GM15510 (cell line): ENCODE results near the gene MPPED1.

Source experiments
- POLR2A ChIP-seq: IDR thresholded peaks from 3 replicates; pipeline ENCODE4 v1.6.1; 2011; ENCODE audit warnings: borderline replicate concordance; ENCODE audit not compliant: insufficient read length; ENCODE audit errors: extremely low read depth

The MPPED1 gene

DNA sequence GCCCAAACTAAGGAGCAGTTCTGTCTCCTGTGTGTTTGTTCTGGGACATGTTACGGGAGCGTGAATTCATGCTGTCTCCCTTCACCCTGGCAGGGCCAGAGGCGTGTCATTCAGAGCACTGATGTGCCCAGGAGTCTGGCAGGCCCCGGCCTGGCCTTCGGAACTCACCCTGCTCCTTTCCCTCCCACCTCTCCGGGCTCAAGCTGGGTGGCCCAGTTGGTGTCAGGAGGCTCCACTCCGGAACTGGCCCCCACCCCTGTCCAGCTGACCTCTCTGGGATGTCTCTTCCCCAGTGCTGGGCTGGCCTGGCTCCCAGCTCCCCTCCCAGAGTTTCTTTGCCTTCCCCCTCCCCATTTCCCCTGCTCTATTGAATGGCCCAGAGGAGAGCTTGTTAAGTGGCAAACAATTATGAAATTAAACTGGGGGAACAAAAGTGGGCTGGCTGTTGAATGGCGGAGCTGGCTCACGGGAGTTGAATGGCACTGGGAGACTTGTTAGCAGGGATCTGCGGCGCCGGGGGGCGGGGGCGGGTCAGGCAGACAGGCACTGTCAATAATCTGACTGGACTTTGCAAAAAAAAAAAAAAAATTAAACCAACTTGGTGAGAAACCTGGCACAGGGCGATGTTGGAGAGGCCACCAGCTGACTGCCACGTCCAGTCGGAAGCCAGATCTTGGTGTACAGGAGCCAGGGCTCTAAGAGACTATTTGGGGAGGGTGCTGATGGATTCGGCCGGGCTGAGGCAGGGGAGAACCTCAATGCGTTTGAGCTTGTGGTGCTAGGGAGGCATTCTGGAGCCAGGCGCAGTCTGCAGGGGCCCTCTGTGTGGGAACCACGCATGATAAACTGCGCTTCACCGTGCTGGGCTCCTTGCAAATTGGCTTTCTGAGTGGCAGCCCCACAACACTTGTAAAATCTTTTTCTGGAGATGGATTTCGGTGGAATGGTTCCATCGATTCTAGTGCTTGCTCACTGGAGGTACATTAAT lies 1.3 kb downstream of the MPPED1 start:
- no peak for TF ChIP-seq POLR2A

GRCh38 chr22:43413826-43414225 lies 2.0 kb downstream of the MPPED1 start:
- no peak for TF ChIP-seq POLR2A

- TF ChIP-seq POLR2A = no peak
Observed at GRCh38 chr22:43415681-43416080, 3.9 kb downstream of the MPPED1 start.

GRCh38 chr22:43417555-43417954 lies 5.7 kb downstream of the MPPED1 start:
- TF ChIP-seq POLR2A = no peak

- no peak for TF ChIP-seq POLR2A
Observed at GRCh38 chr22:43418079-43418825, 6.4 kb downstream of the MPPED1 start.

- no peak for TF ChIP-seq POLR2A
Observed at GRCh38 chr22:43419371-43420080, 7.7 kb downstream of the MPPED1 start.

- TF ChIP-seq POLR2A = no peak
Observed at GRCh38 chr22:43421046-43421665, 9.3 kb downstream of the MPPED1 start.

GRCh38 chr22:43421914-43422615 lies 10.3 kb downstream of the MPPED1 start:
- no peak for TF ChIP-seq POLR2A

DNA sequence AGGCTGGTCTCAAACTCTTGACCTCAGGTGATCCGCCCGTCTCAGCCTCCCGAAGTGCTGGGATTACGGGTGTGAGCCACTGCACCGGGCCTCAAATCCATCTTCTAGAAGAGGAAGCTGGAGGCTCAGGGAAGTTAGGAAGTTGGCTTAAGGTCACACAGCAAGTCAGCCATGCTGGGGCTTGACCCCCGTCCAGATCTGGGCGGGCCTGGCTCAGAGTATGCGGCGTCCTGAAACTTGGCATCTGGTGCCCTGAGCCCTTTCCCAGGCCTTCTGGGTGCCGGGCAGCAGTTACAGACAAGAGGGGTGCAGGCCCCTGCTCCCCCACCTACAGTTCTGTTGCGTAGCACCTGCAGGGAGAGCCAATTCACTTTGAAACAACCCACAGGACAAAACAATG lies 11.2 kb downstream of the MPPED1 start:
- TF ChIP-seq POLR2A = no peak

- no peak for TF ChIP-seq POLR2A
Observed at GRCh38 chr22:43424201-43424600, 12.4 kb downstream of the MPPED1 start.

DNA sequence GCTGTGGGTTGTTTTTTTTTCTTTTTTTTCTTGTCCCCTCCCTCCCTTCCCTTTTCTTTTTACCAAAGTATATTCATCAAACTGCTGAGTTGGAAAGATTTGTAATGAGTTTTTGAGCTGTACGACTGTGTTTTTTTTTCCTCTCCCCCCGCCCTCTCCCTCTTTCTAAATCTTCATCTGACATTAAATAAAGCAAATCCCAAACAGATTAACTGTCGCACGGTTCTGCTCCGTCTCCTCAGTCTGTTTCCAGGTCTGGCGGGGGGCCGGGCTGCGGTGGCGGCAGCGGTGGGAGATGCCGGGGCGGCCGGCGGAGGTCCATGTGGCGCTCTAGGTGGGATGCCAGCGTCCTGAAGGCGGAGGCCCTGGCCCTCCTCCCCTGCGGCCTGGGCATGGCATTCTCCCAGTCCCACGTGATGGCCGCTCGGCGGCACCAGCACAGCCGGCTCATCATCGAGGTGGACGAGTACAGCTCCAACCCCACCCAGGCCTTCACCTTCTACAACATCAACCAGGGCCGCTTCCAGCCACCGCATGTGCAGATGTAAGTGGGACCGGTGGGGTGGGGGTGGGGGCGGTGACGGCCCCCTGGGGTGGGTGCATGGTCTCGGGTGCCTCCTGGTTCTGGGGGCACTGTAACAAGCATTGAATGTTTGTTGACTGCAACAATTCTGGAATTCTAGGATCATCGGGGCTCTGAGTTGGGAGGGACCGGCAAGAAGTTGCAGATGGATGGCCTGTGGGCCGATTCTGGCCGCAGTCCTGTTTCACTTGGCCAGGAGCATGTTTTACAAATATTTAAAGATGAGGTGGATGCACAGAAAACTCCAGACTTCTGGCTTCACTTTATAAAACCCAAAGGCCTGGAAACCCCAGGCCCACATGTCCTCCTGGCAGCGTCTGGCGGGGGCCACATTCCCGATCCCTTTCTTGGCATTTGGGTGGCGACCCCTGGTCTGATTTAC lies 13.1 kb downstream of the MPPED1 start:
- no peak for TF ChIP-seq POLR2A

DNA sequence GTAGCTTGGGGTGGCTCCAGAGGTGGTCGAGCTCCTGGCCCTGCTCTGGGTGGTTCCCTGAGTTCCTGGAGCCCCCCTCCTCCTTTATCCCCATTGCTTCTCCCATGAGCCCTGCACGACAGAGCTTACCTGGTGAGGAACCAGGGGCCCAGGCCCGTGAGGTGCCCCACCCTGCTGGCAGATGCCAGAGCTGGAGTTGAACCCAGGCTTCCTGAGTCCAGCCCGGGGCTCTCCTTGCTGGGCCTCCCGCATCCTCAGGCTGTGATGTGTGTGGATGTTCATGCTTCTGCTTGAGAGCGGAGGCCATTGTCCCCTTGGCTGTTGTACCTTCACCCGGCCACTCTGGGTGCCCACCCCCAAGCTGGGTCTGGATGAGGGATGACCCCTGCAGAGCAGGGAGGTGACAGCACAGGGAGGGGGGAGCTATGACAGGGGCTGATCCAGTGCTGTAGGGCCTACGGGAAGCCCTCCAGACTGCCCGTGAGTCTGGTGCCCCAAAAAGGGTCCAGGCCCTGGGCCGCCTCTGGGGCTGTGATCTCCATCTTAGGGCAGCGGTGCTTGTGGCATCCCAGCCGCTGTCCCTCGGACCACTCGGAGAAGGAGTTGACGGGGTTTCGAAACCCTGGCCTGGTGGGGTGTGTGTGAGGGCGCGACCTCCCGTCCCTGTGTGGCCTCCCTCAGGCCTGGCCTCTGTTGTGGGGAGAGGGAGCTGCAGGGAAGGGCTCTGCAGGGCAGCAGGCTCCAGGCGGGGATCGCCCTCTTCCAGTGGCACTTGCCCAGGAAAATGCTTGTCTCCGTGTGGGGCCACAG lies 14.4 kb downstream of the MPPED1 start:
- TF ChIP-seq POLR2A = no peak
